HEK293 (cell line): ENCODE results near the gene SPO11.

Experiments
- CTCF ChIP-seq: fragments of 450-650 bp; formaldehyde crosslinking; IDR thresholded peaks from 2 replicates; pipeline ENCODE4 v1.5.1; 2016; ENCODE audit warnings: missing biosample characterization, missing genetic modification characterization
- ZBTB10 ChIP-seq: fragments of 450-650 bp; formaldehyde crosslinking; IDR thresholded peaks from 2 replicates; pipeline ENCODE4 v1.5.1; 2016; ENCODE audit warnings: missing biosample characterization, missing genetic modification characterization
- ZNF785 ChIP-seq: fragments of 450-650 bp; formaldehyde crosslinking; IDR thresholded peaks from 2 replicates; pipeline ENCODE4 v1.5.1; 2016; ENCODE audit warnings: missing biosample characterization, missing genetic modification characterization

GRCh38 chr20:57335392-57335791 lies 5.8 kb downstream of the SPO11 start:
- TF ChIP-seq ZNF785 (tag by site-specific recombination) (no peak), ZBTB10 (tag by site-specific recombination) (no peak), CTCF (no peak)
